ENCODE data around the gene CPS1.

The CPS1 gene

GRCh38 chr2:210713122-210713521, 156.7 kb downstream of the CPS1 start:
- no peak for DNase-seq

DNA sequence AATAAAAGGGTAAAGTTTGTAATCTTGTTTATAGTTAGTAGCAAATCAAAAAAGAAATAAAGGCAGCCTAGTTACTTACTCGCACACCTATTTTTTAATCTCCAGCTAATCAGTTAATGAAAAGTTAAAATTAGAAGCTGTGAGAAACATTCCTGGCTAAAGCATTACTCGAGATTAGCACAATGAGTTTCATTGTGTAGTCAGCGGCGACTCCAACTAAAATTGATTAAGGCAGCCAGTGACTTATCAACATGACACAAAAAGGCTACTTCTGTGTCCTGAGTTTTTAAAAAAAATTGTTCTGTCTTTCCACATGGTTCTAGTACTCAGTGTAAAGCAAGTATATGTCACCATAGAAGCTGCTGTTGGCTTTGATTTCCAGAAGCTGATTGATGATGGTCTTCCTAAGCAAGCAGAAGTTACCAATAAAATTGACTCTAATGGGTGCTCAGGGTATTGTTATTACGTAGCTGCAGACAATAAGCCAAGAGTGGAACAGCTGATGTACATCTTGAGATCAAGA, 159.2 kb downstream of the CPS1 start:
- DNase-seq: no peak

GRCh38 chr2:210718503-210718902, 162.1 kb downstream of the CPS1 start:
- no peak for DNase-seq

DNA sequence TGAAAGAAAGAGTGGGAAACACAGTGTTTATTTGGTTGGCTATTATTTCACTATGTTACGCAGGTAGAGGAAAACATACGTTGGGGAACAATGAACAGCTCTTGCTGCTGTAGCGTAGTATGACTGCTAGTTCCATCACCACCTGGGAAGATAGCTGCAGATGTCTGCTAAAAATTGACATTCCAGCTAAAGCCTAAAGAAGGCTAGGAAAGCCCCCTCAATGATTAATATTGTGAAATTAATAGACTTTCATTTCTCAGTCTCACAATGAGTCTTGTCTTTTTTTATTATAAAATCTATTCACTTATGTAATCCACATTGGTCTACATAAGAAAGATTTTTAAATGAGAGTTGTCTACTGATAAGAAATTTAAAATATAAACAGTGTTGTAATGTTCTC, 165.7 kb downstream of the CPS1 start:
- no peak for DNase-seq

DNA sequence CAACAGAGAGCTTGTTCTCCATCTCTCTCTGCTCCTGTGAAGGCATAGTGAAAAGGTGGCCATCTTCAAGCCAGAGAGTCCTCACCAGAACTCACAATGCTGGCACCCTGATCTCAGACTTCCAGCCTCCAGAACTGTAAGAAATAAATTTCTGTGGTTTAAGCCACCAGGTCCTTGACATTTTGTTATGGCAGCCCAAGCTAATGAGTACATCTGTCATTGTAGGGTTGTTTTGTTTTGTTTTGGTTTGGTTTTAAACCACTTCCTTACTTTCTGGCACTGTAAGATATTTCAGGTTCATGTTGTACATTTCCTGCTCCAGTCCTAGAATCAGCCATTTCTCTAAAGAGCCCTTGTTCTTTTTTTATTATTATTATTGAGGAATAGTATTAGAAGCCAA, 171.2 kb downstream of the CPS1 start:
- no peak for DNase-seq

Data from NCI-H774 (cell line).